Esophagus squamous epithelium (tissue), 4 donors: ENCODE results near the gene UPK2.

Source experiments
- CTCF ChIP-seq, 6 experiments: fragments of 450-650 bp in 4 of 6; fragments of 200-600 bp in 2 of 6; sonication (generic) in 2 of 6; IDR thresholded peaks; one replicate each; pipeline ENCODE4 v1.5.1; 2016 to 2019; ENCODE audit warnings: antibody characterized with exemption in 6 of 6, mild to moderate bottlenecking in 4 of 6, moderate library complexity in 4 of 6
- POLR2A ChIP-seq, 4 donors: fragments of 450-650 bp; IDR thresholded peaks; one replicate each; pipeline ENCODE4 v1.6.1; 2017; ENCODE audit warnings: antibody characterized with exemption in 4 of 4, mild to moderate bottlenecking in 4 of 4, moderate library complexity in 3 of 4

DNA sequence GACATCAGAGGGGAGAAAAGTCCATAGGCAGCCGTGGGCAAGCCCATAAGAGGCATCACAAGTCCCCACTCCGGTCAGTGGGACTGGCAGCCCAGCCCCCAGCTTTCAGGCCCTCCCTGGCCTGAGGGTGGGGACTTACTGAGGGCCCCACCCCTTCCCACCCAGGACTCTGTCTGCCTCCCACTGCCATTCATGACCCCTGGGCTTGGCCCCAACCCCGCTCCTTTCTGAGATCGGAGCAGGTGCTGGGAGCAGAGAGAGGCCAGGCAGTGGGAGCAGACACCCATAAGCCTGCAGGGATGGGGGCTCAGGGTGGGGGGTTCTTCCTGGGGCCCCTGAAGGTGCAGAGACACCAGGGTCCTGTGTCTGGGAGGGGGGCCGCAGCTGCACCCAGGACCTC is 5.1 kb downstream of the UPK2 start:
- TF ChIP-seq CTCF (IDR thresholded peaks at IDR 0.05) (no peak), POLR2A (IDR thresholded peaks at IDR 0.05) (no peak)
